Dedifferentiated amniotic fluid mesenchymal stem cell (primary cell): ENCODE measurements around the gene ZCCHC10.
"Not testable (repeated sequence)": the region's sequence is repeated elsewhere in the genome, so short reads cannot be mapped to it uniquely, and the experiment has no call there.

ENCODE experiments used
- DNase-seq: peaks from one replicate; pipeline ENCODE4 v3.0.0-alpha.2; 2016; ENCODE audit errors: extremely low spot score

ZCCHC10 gene

DNA sequence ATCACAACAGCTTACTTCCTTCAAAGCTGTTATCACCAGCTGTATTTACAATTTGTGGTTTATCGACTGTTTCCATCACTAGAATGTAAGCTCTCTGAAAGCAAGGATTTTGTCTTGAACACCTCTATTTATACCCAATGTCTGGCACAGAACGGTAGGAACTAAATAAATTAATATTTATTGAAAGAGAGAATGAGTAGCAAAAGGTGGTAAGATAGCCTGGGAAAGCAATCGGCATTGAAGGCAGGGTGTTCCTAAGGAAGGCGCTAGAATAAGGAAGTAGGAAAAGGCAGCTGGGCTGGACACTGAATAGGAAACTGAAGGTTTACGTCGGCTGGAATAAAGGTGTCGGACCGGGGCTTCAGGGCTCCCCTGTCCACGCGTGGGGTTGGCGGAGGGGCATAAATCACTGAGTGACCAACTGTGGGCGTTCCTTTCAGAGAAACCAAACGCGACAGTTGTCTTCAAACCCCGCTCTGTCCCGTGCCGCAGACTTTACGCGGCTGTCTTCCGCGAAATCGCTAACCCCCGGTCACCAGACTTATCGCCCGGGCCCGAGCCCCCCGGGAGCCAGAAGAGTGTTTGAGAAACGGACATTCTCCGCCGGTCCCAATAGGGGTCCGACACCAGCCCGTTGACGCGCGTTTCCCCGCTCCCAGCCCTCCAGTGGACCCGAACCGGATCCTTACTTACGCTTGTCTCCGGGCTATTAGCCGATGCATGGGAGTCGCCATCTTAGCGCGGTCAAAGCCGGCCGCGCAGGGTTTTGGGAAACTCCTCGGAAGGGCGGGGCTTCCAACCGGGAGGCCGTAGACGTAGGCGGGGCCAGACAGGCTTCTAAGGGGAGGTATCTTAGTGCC, at the start of gene ZCCHC10:
ZCCHC10 (minus strand) TSS at position 746 of the 860 bp plus-strand sequence; CDS start at position 734, 12 bp downstream.
- DNase-seq: peak; percentile 95

DNA sequence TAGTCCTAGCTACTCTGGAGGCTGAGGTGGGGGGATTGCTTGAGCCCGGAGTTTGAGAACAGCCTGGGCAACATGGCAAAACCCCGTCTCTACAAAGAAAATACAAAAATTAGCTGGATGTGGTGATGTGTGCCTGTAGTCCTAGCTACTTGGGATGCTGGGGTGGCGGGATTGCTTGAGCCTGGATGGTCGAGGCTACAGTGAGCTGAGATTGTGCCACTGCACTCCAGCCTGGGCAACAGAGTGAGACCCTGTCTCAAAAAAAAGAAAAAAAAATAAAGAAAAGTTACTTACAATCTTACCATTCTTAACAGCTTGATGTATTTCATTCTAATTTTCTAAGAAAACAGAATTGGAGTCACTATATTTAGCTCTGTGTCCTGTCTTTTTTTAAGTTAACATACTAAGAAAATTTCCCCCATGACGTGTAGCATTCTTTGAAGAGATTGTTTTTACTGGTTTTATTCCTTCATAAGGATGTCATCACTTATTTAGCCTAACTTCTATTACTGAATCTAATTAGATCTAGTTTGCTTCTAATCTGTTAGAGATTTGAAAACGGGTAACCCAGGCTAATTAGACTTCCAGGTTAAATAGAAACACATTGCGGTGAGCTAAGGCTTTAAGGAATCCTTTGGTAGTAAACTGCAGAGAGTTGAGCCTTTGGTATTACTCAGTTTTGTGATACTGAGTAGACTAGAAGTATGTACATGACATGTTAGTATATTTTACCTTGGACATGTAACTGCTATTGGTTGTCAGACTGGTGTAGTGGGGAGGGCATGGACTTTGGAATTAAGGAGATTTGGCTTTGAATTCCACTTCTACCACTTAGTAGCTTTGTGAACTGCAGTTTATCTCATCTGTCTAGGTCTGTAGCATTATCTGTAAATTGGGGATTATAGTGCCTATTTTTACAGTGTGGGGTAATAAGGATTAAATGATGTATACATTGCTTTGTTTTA, 49.5 kb upstream of the ZCCHC10 start:
- DNase-seq: peak; percentile 49

DNA sequence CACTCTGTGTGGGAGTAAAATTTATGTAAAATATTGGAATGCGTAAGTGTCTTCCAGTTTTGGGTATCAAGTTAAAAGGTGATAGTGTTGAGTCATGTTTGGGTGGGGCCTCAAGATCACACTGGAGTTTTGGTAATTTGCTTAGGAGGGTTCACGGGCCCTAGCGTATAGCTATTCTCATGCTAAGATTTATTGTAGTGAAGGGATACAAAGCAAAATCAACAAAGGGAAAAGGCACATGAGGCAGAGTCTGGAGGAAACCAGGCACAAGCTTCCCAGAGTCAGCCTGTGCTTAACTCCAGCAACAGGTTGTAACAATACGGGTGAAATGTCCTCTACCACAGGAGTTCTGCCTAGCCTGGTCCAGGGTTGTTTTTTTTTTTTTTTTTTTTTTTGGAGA, 45.7 kb upstream of the ZCCHC10 start:
- no peak for DNase-seq

DNA sequence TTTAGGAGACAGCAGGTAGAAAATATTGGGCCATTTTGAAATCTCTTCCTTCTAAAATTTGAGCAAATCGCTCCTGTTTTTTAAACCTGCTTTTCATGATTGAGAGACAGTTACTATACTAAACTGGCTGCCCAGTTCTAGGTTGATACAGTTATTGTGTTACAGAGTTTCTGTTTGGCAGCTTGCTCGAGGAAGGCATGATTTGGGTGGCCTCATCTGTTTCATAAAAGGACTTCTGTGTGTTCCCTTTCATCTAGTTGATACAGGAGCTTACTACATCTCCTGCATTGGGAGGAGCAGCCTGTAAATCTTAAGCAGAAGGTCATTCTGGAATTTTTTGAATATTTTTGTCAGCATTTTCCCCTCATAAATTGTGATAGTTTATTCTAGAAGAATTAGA, 39.7 kb upstream of the ZCCHC10 start:
- DNase-seq: no peak

DNA sequence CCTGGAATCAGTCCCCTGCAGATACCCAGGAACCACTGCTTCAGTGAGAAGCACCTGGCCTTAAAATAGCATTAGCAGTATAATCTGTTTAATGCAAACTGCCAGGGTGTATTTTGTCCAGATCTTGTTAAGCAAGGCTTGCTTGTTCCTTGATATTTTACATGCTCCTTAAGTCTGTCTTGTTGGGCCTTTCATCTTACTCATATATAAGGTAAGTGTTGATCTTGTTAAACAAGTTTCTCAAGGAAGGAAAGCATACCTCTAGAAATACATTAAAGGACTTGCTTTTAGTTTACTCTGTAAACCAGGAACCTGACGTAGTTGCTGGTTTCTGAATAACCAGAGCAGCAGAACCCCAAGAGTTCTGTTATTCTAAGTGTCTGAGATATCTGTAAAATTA, 39.1 kb upstream of the ZCCHC10 start:
- DNase-seq: no peak

DNA sequence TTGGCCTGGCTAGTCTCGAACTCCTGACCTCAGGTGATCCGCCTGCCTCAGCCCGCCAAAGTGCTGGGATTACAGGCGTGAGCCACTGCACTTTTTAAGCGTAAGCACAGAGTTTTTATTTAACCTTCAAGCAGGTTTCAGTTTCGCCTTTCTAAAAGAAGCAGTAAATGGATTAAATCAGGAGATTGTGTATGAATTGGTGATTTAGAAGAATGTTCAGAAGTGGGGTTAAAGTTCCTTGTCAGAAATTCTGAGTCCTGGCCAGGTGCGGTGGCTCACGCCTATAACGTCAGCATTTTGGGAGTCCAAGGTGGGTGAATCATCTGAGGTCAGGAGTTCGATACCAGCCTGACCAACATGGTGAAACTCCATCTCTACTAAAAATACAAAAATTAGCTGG, 37.6 kb upstream of the ZCCHC10 start:
- DNase-seq: no peak

DNA sequence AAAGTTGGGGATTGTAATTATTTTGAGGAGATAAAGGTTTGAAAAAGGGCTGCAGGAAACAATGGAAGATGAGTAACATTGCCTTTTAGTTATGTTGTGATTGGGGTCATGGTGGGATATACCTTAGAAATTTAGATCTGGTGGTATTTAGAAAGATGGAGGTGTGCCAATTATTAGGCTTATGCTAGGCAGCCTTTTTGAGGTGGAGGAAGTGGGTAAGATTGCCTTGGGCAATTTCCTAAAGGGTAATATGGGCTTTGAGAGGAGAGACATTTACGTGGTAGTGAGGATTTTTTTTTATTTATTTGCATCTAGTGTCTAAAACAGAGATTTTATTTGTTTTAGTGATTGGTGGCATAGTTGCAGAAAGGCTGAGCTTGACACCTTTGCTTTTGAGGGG, 35.9 kb upstream of the ZCCHC10 start:
- DNase-seq: no peak

DNA sequence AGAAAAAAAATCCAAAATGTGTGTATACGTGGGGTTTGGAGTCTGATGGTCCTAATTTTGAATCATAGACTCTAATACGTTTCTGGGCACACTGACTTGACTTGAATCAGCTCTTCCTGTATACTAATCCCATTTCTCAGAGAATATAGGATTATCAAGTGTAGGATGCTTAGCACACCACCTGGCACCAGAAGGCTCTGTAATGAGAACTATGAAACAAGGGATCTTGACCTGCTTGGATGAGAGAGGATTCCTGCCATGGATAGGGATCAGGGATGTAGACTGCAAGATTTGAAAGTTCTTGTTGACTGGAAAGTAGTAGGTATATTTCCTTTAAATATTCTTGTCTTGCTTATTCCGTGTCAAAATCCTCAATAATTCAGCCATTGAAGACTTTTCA, 33.3 kb upstream of the ZCCHC10 start:
- DNase-seq: no peak

DNA sequence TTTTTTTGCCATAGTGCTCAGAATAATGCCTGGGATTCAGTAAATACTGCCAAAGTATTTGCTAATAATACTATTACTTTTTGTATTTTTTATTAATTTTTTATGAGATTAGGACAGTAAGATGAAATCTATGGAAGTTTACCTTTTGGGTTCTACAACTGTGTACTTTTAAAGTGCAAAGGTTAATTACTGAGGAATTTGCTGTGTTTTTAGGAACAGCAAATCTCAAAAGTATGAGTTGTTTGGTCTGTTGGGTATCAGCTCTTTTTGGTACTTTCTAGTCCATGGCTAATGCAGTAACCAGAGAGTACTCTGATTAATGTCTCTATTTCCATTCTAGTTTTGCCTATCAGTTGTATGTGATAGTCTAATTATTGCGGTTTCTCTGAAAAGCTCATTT, 30.5 kb upstream of the ZCCHC10 start:
- DNase-seq: no peak

DNA sequence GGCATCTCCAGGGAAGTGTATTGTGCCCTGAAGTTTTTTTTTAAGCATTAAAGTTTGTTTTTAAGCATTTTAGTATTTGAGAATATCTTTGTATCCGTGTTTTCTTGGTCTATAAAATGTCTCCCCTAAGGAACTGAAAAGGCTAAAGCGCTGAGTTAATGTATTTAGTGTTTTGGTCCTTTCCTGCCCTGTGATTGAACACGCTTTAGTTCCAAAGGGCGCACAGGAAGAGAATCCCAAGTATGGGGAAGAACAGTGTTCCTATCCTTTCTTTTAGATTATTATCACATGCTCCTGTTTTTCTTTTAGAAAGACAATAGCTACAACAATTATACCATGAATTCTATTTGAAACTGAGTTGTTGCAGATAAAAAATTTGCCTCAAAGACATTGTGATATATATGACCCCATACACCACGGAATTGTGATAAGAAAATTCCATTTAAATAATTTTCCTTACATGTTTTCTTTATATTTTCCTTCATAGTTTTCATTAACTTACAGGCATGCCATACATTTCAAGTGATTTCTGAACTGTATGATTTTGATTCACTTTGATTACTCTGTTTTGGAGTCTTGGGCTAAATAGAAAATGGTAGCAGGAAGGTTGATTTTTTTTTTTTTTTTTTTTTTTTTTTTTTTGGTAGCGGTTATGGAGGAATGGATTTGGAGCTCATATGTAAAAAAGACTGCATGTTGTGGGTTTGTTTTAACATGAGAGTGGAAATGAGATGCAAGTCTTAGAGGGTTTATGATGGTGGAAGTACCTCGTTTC, 28.5 kb upstream of the ZCCHC10 start:
- no peak for DNase-seq

DNA sequence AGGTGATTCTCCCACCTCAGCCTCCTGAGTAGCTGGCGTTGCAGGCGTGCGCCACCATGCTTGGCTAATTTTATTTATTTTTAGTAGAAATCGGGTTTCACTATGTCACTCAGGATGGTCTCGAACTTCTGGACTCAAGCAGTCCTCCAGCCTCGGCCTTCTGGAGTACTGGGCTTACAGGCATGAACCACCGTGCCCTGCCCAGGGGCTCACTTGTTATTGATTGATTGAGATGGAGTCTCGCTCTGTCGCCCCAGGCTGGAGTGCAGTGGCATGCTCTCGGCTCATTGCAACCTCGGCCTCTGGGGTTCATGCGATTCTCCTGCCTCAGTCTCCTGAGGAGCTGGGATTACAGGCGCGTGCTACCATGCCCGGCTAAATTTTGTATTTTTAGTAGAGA, 27.1 kb upstream of the ZCCHC10 start:
- no peak for DNase-seq

DNA sequence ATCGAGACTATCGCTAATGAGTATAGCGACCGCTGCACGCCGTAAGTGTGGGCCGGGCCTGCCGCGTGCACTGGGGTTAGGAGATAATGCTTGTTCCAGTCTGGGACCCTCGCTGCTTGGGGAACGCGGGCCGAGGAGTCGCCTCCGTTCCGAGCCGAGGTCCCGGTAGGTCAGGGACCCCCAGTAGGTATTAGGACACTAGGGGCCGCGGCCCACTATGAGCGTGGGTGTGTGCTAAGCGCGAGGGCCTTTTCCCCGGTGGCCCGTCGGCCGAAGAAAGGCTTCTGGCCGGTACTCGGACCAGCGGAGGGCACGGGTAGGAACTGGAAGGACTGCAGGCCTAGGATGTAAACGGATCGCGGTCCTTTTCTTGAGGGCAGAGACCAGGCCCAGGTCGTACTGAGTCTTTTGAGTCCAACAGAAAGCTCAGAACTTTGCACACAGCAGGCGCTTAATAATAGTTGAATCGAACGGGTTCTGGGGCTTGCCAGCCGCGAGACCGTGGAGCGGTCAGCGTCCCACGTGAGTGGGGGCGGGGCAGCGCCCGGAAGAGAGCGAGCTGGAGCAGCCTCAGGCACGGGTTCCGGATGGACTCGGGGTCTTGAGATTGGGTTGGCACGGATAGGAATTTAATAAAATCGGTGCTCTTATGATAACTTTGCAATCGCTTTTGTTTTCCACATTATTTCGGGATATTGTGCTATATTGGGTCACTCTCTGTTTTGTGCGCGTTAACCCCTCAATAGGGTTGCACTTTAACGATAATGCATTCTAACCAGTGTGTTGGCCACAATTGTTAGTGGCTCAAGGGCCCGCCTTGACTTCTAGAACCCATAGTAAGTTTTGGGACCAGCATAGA, 26.2 kb upstream of the ZCCHC10 start:
- DNase-seq: peak; percentile 39

DNA sequence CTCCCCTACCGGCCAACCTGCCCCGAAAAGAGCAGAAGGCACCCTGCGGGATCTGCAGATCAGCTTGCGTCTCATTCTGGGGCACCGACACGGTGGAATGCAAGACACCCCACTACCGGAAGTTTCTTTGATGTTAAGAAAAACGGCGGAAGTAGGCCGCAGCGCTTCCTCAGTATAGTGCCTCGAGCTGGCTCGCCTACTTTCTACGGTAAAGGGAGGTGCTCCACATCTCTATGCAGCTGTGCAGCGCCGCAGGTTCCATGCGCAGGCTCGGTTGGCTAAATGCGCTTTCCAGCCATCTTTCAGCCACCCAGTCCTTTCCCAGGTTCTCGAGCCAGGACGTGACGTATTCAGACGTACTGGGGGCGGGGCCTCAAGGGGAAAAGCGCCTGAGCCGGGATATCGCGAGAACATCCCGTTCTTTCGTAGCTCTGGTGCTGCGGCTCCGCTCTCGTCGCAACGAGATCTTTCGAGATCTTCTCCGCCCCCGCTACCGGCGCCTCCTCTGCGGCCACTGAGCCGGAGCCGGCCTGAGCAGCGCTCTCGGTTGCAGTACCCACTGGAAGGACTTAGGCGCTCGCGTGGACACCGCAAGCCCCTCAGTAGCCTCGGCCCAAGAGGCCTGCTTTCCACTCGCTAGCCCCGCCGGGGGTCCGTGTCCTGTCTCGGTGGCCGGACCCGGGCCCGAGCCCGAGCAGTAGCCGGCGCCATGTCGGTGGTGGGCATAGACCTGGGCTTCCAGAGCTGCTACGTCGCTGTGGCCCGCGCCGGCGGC, 25.4 kb upstream of the ZCCHC10 start, which contains the start of gene HSPA4:
HSPA4 (plus strand) TSS at position 472 of the 775 bp plus-strand sequence; CDS start at position 710, 238 bp downstream.
- peak; percentile 99 for DNase-seq

DNA sequence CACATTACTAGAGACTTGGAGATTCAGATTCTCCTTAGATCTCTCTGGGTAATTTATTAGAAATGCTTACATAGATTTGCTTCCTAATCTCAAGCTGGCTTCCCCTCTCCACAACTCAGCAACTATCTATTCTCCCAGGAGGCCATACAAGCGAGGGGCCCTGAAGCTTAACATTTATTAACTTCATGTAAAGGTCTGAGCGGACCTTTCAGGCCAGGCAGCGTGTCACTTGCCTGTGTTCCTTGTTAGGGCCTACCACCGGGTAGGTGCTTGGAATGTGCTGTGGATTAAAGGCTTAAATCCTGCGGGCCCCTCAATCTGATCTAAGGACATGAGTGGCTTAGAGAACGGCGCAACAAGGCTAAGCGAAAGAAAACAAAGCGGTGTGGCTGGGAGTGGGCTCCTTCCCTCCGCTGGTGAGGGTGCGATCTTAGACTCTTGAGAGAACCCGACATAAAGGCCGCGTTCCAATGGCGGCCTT, 24.8 kb upstream of the ZCCHC10 start:
- DNase-seq: no peak

DNA sequence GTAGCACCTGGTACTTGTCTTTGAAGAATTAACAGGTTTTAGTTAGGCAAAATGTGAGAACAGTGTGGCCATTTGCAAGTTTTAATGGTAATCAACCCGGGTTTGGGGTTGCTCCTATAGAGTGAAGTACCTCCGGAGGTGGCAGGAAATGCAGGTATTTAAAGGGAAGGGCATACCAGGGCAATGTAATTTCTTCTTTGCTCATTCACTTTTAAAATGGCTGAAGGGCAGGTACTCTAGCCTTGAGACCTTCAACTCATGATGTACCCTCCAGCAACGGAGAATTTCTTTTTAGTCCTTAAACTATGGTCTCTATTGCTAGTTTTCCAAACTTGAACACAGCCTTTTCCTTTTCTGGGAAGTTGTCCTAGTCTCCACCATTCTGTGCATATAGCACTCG, 24.2 kb upstream of the ZCCHC10 start:
- no peak for DNase-seq

DNA sequence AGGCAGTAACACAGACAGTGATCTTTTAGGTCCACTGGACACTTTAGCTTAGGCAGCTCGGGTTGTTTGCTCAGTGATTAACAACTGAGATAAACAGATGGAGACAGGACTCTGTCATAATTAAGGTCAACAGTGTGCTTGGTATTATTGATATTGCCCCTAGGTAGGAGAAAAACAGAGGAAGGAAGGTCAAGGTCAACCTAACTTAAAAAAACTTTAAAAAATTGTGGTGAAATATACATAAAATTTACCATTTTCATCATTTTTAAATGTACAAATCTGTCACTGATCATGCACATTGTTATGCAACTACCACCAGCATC, 23.3 kb upstream of the ZCCHC10 start:
- no peak for DNase-seq

DNA sequence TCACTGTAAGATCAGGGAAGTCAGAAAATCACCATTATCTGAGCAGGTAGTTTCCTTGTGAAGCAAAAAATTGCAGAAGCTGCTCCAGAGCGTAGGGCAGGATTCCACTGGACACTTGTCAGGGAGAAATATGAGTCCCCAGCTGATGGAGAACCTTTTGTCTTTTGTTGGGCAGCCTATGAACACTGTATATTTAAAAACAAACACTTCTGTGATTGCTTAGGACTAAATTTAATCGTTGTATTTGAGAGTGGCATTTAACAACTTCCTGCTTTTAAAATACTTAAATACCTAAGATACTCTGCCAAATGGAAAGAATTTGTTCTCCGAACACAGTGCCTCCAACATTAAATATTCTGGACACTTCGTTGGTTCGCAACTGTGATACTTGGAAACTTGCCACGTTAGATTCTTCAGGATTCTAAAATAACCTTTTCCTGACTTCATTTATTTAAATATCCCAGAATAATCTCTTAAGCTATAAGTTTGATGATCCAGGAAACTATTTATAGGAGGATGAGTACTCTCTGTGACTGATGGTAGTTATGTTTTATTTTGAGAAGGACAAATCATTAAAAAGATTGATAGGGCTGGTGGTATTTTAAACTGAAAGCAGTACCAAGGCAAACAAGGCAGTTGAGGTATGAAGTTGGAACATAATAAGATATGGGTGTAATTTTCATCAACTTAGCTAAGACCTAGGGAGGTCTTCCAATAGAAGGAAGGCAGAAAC, 22.8 kb upstream of the ZCCHC10 start:
- DNase-seq: peak; percentile 28

DNA sequence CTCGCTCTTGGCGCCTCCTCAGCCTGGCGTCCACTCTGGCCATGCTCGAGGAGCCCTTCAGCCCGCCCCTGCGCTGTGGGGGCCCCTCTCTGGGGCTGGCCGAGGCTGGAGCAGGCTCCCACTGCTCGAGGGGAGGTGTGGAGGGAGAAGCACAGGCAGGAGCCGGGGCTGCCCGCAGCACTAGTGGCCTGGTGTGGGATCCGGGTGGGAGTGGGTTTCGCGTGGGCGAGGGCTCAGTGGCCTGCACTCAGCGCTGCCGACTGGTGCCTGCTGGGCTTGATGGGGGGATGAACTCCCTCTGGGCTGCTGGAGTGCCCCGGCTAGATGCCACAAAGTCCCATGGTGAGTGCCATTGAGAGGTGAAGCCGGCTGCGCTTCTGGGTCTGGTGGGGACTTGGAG, 21.1 kb upstream of the ZCCHC10 start:
- no peak for DNase-seq

DNA sequence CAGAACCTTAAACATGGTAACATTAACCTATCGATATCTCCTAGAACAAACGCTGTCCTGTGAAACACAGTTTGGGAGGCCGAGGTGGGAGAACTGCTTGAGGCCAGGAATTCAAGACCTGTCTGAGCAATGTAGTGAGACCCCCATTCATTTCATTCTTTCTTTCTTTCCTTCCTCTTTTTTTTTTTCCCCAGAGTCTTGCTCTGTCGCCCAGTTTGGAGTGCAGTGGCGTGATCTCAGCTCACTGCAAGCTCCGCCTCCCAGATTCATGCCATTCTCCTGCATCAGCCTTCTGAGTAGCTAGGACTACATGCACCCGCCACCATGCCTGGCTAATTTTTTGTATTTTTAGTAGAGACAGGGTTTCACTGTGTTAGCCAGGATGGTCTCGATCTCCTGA, 20.2 kb upstream of the ZCCHC10 start:
- DNase-seq: not testable (repeated sequence)
